Kidney epithelial cell (primary cell): ENCODE results near the gene PPP1R14B. TPM values are rescaled to one million over a fixed set of nuclear protein-coding genes. Genes with fewer than 3 reads are reported as not detected.

Experiments
- DNase-seq: peaks from one replicate; pipeline ENCODE4 v3.0.0-alpha.2; 2010; ENCODE audit warnings: low read depth
- H3K27me3 ChIP-seq: 2 replicates; pipeline ENCODE4 v1.6.0; 2011; ENCODE audit warnings: low read length; ENCODE audit not compliant: control insufficient read depth, insufficient read depth
- H3K36me3 ChIP-seq: 2 replicates; pipeline ENCODE4 v1.5.1; 2011; ENCODE audit warnings: low read length; ENCODE audit not compliant: control insufficient read depth, insufficient read depth
- H3K4me3 ChIP-seq: 2 replicates; pipeline ENCODE4 v1.5.1; 2011; ENCODE audit warnings: low read depth, mild to moderate bottlenecking, control low read depth, low read length
- CTCF ChIP-seq: IDR thresholded peaks from 2 replicates; pipeline ENCODE4 v1.5.1; 2011; ENCODE audit warnings: mild to moderate bottlenecking, moderate library complexity, low read length, control low read depth, inconsistent platforms; ENCODE audit not compliant: insufficient read depth, poor library complexity, severe bottlenecking
- total RNA-seq: library from RNA; depleted of rRNA; stranded (reverse); fragments of >200 nt; gene quantifications from 2 replicates; pipeline ENCODE4 v1.2.3, GENCODE V29; 2015

PPP1R14B gene
- total RNA-seq, 1 donor from 2014 or later, result 599 TPM

DNA sequence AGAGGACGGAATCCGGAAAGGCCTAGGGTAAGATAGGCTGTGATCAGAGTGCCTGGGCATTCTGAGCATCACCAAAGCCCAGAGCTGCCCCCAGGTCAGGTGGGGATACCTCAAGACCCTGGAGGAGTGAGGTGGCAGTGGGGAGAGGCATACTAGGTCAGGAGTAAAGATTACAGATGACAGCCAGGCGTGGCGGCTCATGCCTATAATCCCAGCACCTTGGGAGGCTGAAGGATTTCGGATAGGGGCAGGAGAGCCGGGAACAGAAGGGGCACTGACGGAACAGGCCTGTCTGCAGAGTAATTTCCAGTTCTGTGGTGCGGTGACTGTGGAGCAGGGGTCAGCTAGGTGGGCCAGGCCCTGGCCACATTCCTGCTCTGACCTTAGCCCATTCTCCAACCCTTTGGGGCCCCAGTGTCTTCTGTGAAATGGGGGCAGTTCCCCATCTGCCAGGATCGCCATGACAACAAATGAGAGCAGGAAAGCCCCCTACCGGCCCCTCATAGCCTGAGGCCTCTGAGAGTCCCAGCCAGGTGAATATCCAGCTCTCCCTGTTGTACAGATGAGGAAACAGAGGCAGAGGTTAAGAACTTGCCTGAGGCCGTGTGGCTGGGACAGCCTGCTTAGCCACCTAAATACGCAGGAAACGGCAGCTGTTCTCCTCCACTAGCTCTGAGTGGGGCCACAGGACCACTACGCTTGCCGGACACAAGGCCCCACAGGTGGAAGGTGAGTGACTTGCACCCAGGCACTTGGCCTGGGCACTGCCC, 28.5 kb upstream of the PPP1R14B start:
- no peaks in the 10 kb centered on the region for H3K36me3 ChIP-seq
- H3K4me3 ChIP-seq, result no peak overlapping the region
- H3K27me3 ChIP-seq, result no peaks in the 10 kb centered on the region
- TF ChIP-seq CTCF, result no peak
- no peak for DNase-seq

DNA sequence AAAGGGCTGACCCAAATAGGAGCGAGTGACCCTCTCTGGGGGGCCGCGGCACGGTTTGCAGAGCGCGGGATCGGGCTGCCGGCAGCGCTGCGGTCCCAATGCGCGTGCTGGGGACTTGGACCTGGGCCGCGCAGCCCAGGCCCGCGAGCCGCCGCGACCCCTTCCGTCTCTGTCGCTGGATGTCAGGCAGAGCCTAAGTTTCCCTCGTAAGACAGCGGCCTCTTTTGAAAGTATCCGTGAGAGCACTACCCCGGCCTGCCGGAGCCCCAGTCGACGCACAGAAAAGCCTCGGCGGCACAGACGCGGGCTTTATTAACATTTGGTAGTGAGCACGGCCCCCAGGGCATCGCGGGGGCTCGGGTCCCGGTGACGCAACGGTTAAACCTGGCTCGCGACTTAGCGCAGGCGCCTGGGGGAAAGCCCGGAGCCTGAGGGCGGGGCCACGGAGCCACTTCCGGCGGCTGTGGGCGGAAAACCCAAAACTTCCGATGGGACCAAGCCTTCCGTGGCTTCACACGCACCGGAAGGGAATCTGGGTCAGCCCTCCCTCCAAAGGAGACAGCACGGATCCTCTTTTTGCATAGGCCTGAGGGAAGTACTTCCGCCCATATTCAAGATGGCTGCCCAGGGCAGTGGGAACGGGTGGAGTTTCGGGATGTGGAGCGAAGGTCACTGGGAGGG, 22.9 kb upstream of the PPP1R14B start:
- H3K27me3 ChIP-seq, result no peaks in the 10 kb centered on the region
- H3K4me3 ChIP-seq, result peak overlapping the region; percentile 73
- H3K36me3 ChIP-seq, result peaks cover 3% of the 10 kb centered on the region
- peak; percentile 99 for DNase-seq
- no peak for TF ChIP-seq CTCF

DNA sequence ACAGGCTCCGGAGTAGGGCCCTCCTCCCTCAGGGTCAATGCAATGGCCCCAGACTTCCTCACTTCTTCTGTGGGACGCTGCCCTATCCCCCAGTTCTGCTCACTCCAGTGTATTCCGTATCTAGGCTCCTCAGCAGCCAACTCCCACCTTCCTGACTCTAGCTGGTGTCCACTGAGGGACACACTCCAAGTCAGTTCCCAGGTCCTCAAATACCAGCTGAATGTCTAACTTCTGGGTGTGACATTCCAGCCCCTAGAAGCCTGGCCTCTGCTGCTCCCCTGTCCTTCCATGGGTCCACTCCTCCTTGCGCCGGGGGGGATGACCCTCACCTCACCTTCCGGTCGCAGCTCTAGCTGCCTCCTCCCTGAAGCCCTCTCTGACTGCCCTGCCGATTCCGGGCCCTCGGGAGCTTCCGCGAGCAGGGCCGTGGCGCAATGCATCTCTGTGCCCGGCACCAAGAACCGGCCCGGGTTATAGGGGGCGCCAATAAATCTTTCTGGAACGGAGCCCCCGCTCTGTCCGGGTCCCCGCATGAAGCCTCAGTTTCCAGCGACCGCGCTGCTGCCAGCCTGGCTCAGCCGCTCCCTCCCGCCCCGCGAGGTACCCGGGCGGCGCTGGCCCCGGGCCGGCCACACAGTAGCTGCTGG, 22.3 kb upstream of the PPP1R14B start:
- TF ChIP-seq CTCF, result no peak
- H3K27me3 ChIP-seq, result no peaks in the 10 kb centered on the region
- H3K36me3 ChIP-seq, result peaks cover 3% of the 10 kb centered on the region
- no peak for DNase-seq
- H3K4me3 ChIP-seq, result peak overlapping the region; percentile 73

DNA sequence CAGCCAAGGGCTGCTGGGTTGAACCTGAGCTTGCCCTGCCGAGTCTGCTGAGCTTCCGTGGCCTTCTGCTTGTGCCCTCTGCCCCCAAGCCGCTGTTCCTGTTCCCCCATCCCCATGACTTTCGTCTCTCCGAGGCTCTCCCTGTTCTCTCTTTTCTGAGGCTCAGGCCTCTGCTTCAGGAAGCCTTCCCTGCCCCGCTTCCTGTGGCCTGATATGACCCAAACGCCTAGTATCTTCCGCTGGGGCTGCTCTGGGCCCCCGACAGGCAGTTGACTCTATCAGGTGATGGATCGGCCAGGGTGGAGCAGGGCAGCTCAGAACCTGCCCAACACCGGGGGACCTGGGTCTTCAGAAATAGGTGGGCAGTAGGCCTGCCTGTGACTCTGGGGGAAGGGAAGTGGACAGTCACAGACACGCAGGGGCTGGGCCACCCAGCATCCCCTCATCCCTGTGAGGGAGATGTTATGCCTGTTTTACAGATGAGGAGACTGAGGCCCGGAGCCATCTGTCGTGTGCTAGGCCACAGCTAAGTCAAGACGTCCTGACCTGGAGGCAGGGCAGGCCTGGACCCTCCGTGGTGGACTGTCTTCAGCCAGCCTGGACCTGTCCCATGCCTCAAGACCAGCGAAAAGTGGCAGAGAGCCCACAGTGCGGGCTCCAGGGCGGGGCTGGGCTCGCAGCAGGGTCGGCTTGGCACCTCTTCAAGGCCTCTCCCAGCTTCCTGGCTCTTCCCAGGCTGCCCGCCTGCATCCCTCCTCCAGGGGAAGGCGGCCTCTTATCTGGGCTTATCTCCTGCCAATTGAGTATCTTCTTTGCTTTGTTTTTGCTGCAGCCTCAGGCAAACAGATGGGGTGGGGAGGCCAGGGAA, 21.5 kb upstream of the PPP1R14B start:
- TF ChIP-seq CTCF, result no peak
- no peak for DNase-seq
- H3K27me3 ChIP-seq, result no peaks in the 10 kb centered on the region
- peaks cover 3% of the 10 kb centered on the region for H3K36me3 ChIP-seq
- peak overlapping the region; percentile 73 for H3K4me3 ChIP-seq

DNA sequence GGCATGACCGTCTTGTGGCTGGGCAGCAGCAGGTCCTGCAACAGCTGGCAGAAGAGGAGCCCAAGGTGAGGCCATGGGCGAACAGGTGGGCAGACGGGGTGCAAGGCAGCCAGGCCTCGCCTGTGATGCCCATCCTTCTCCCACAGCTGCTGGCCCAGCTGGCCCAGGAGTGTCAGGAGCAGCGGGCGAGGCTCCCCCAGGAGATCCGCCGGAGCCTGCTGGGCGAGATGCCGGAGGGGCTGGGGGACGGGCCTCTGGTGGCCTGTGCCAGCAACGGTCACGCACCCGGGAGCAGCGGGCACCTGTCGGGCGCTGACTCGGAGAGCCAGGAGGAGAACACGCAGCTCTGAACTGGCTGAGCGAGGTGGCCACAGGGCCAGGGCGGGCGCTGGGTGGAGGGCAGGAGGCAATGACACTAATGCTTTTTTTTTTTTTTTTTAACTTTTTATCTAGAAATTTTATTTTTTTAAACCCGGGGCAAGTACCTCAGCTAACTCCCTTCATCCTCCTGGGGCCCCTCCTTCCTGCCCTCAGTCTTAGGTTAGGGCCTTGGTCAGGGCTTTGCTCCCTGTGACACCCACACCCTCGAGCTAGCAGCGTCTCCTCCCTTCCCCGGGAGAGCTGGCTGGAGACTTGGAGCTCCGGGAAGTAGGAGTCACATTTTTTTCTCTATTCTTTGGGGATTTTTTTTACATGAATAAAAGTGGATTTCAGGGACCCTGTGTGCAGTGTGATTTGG, 20.6 kb upstream of the PPP1R14B start:
- TF ChIP-seq CTCF, result no peak
- H3K27me3 ChIP-seq, result no peaks in the 10 kb centered on the region
- no peak overlapping the region for H3K4me3 ChIP-seq

More for the DNA sequence above, 20.6 kb upstream of the PPP1R14B start:
- no peak for DNase-seq
- H3K36me3 ChIP-seq, result peaks cover 3% of the 10 kb centered on the region
